Spleen (tissue), 7 donors: Measurements from ENCODE around the gene BARHL1.

Source experiments
- POLR2A ChIP-seq, 3 donors: fragments of 450-650 bp; IDR thresholded peaks; one replicate each; pipeline ENCODE4 v1.5.1; 2017; ENCODE audit warnings: antibody characterized with exemption in 3 of 3, mild to moderate bottlenecking in 1 of 3
- POLR2AphosphoS5 ChIP-seq, 3 donors: sonication (generic); formaldehyde crosslinking; IDR thresholded peaks; one replicate each; pipeline ENCODE4 v1.5.1; 2017; ENCODE audit warnings: antibody characterized with exemption in 3 of 3
- TF ChIP-seq, protein P1 (sequence below), 11 experiments: fragments of 200-600 bp in 7 of 11; fragments of 450-650 bp in 4 of 11; sonication (generic) in 4 of 11; IDR thresholded peaks in 8 of 11; conservative IDR thresholded peaks in 3 of 11; 1 replicate in 7 of 11; 2 replicates in 4 of 11; pipeline versions ENCODE4 v1.4.0 to v1.8.0; 2016 to 2021; ENCODE audit warnings: antibody characterized with exemption in 11 of 11, inconsistent platforms in 4 of 11, mild to moderate bottlenecking in 1 of 11
- donor health status: DM: no; HTN: no; CAD: no; lungs with moderate emphysema.
- donor health status: DM: no; HTN: no; CAD: no.
- donor health status: DM: no; HTN: no; CAD: no.

DNA sequence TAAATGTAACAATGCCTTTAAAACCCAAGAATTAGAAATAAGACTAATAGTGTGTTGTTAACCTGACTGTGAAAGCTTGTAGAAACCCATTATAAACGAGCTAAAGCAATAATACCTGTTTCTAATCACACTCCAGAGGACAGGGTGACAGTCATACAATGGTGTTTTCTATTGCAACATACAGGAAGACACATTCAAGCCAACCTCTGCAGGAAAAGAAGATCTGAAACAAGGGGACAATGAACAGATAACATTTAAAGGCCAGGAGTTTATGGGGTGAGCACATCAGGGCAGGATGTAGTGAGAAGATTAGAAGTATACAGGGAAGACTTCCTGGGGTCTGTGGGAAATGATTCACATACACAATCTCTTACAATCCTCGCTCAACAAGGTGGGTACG, 13.8 kb downstream of the BARHL1 start:
- no peak for TF ChIP-seq POLR2A (IDR thresholded peaks at IDR 0.05)
- TF ChIP-seq POLR2AphosphoS5 (IDR thresholded peaks at IDR 0.05), result no peak
- TF ChIP-seq, protein P1, sequence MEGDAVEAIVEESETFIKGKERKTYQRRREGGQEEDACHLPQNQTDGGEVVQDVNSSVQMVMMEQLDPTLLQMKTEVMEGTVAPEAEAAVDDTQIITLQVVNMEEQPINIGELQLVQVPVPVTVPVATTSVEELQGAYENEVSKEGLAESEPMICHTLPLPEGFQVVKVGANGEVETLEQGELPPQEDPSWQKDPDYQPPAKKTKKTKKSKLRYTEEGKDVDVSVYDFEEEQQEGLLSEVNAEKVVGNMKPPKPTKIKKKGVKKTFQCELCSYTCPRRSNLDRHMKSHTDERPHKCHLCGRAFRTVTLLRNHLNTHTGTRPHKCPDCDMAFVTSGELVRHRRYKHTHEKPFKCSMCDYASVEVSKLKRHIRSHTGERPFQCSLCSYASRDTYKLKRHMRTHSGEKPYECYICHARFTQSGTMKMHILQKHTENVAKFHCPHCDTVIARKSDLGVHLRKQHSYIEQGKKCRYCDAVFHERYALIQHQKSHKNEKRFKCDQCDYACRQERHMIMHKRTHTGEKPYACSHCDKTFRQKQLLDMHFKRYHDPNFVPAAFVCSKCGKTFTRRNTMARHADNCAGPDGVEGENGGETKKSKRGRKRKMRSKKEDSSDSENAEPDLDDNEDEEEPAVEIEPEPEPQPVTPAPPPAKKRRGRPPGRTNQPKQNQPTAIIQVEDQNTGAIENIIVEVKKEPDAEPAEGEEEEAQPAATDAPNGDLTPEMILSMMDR (IDR thresholded peaks at IDR 0.05 in 8 of 11, conservative IDR thresholded peaks at IDR 0.05 in 3 of 11), result no peak
